ENCODE data around the gene GALNT15. TPM values are rescaled to one million over a fixed set of nuclear protein-coding genes. Genes with fewer than 3 reads are reported as not detected.

Gene GALNT15
- total RNA-seq, 1 donor from 2014 or later, result 0.17 TPM

GRCh38 chr3:16174976-16175901 lies 759 bp downstream of the GALNT15 start:
- DNase-seq (ENCODE audit: low read depth), result no peak
- Histone ChIP-seq H3K36me3 (ENCODE audit: control insufficient read depth, insufficient read depth, low read length) (no peaks in the 10 kb centered on the region), H3K4me3 (ENCODE audit: low read depth, low read length) (no peak overlapping the region), H3K27me3 (ENCODE audit: control insufficient read depth, insufficient read depth, low read length) (no peaks in the 10 kb centered on the region)
- no peak for TF ChIP-seq CTCF (IDR thresholded peaks at IDR 0.05; ENCODE audit: insufficient read depth, low read length, poor library complexity, severe bottlenecking)

GRCh38 chr3:16176391-16177030 lies 2.0 kb downstream of the GALNT15 start:
- Histone ChIP-seq H3K4me3 (ENCODE audit: low read depth, low read length) (no peak overlapping the region), H3K27me3 (ENCODE audit: control insufficient read depth, insufficient read depth, low read length) (no peaks in the 10 kb centered on the region), H3K36me3 (ENCODE audit: control insufficient read depth, insufficient read depth, low read length) (no peaks in the 10 kb centered on the region)
- no peak for DNase-seq (ENCODE audit: low read depth)
- TF ChIP-seq CTCF (IDR thresholded peaks at IDR 0.05; ENCODE audit: insufficient read depth, low read length, poor library complexity, severe bottlenecking), result no peak

- no peak for TF ChIP-seq CTCF (IDR thresholded peaks at IDR 0.05; ENCODE audit: insufficient read depth, low read length, poor library complexity, severe bottlenecking)
These were observed 2.9 kb downstream of the GALNT15 start for GRCh38 chr3:16177382-16177781.

GRCh38 chr3:16177962-16178627 lies 3.6 kb downstream of the GALNT15 start:
- Histone ChIP-seq H3K36me3 (ENCODE audit: control insufficient read depth, insufficient read depth, low read length) (no peaks in the 10 kb centered on the region), H3K27me3 (ENCODE audit: control insufficient read depth, insufficient read depth, low read length) (no peaks in the 10 kb centered on the region), H3K4me3 (ENCODE audit: low read depth, low read length) (no peak overlapping the region)
- peak; percentile 97 for TF ChIP-seq CTCF (IDR thresholded peaks at IDR 0.05; ENCODE audit: insufficient read depth, low read length, poor library complexity, severe bottlenecking)
- DNase-seq (ENCODE audit: low read depth), result peak; percentile 21

More at GRCh38 chr3:16177382-16177781, 2.9 kb downstream of the GALNT15 start:
- Histone ChIP-seq H3K36me3 (ENCODE audit: control insufficient read depth, insufficient read depth, low read length) (no peaks in the 10 kb centered on the region), H3K4me3 (ENCODE audit: low read depth, low read length) (no peak overlapping the region), H3K27me3 (ENCODE audit: control insufficient read depth, insufficient read depth, low read length) (no peaks in the 10 kb centered on the region)
- no peak for DNase-seq (ENCODE audit: low read depth)

- DNase-seq (ENCODE audit: low read depth), result no peak
- Histone ChIP-seq H3K4me3 (ENCODE audit: low read depth, low read length) (no peak overlapping the region), H3K27me3 (ENCODE audit: control insufficient read depth, insufficient read depth, low read length) (no peaks in the 10 kb centered on the region), H3K36me3 (ENCODE audit: control insufficient read depth, insufficient read depth, low read length) (no peaks in the 10 kb centered on the region)
- no peak for TF ChIP-seq CTCF (IDR thresholded peaks at IDR 0.05; ENCODE audit: insufficient read depth, low read length, poor library complexity, severe bottlenecking)
These were observed 4.1 kb downstream of the GALNT15 start for GRCh38 chr3:16178628-16178988.
